ENCODE measurements around the gene ERBB4.

ERBB4 gene

GRCh38 chr2:212409560-212409959 is 129.0 kb downstream of the ERBB4 start:
- Histone ChIP-seq H3K36me3 (ENCODE audit: control insufficient read depth, insufficient read depth, low read length) (no peaks in the 10 kb centered on the region), H3K27me3 (ENCODE audit: control insufficient read depth, insufficient read depth, low read length, poor library complexity, severe bottlenecking) (no peaks in the 10 kb centered on the region), H3K4me3 (ENCODE audit: insufficient read depth, low read depth, low read length) (no peak overlapping the region), H3K4me1 (ENCODE audit: control insufficient read depth, insufficient read depth, low read length) (no peaks in the 10 kb centered on the region), H3K27ac (ENCODE audit: insufficient read depth, low read depth, low read length, poor library complexity, severe bottlenecking) (no peak overlapping the region), H3K9me3 (ENCODE audit: control insufficient read depth, low read length) (no peaks in the 10 kb centered on the region)
- WGBS, 2 experiments = no CpG with 5 or more reads among the region's 1 CpG

GRCh38 chr2:212408524-212408923 is 130.1 kb downstream of the ERBB4 start:
- Histone ChIP-seq H3K9me3 (ENCODE audit: control insufficient read depth, low read length) (no peaks in the 10 kb centered on the region), H3K27ac (ENCODE audit: insufficient read depth, low read depth, low read length, poor library complexity, severe bottlenecking) (no peak overlapping the region), H3K27me3 (ENCODE audit: control insufficient read depth, insufficient read depth, low read length, poor library complexity, severe bottlenecking) (no peaks in the 10 kb centered on the region), H3K4me3 (ENCODE audit: insufficient read depth, low read depth, low read length) (no peak overlapping the region), H3K4me1 (ENCODE audit: control insufficient read depth, insufficient read depth, low read length) (no peaks in the 10 kb centered on the region), H3K36me3 (ENCODE audit: control insufficient read depth, insufficient read depth, low read length) (no peaks in the 10 kb centered on the region)
- 89 to 91% methylated on average over 4 of the region's 4 CpGs for WGBS, 2 experiments

GRCh38 chr2:212406716-212407115 is 131.9 kb downstream of the ERBB4 start:
- Histone ChIP-seq H3K27ac (ENCODE audit: insufficient read depth, low read depth, low read length, poor library complexity, severe bottlenecking) (no peak overlapping the region), H3K27me3 (ENCODE audit: control insufficient read depth, insufficient read depth, low read length, poor library complexity, severe bottlenecking) (no peaks in the 10 kb centered on the region), H3K36me3 (ENCODE audit: control insufficient read depth, insufficient read depth, low read length) (no peaks in the 10 kb centered on the region), H3K9me3 (ENCODE audit: control insufficient read depth, low read length) (no peaks in the 10 kb centered on the region), H3K4me3 (ENCODE audit: insufficient read depth, low read depth, low read length) (no peak overlapping the region), H3K4me1 (ENCODE audit: control insufficient read depth, insufficient read depth, low read length) (no peaks in the 10 kb centered on the region)
- WGBS, 2 experiments = 75 to 80% methylated on average over 1 of the region's 1 CpG

GRCh38 chr2:212402316-212402715 is 136.3 kb downstream of the ERBB4 start:
- Histone ChIP-seq H3K4me1 (ENCODE audit: control insufficient read depth, insufficient read depth, low read length) (no peaks in the 10 kb centered on the region), H3K27ac (ENCODE audit: insufficient read depth, low read depth, low read length, poor library complexity, severe bottlenecking) (no peak overlapping the region), H3K9me3 (ENCODE audit: control insufficient read depth, low read length) (no peaks in the 10 kb centered on the region), H3K27me3 (ENCODE audit: control insufficient read depth, insufficient read depth, low read length, poor library complexity, severe bottlenecking) (no peaks in the 10 kb centered on the region), H3K4me3 (ENCODE audit: insufficient read depth, low read depth, low read length) (no peak overlapping the region), H3K36me3 (ENCODE audit: control insufficient read depth, insufficient read depth, low read length) (no peaks in the 10 kb centered on the region)
- 95 to 98% methylated on average over 4 of the region's 4 CpGs for WGBS, 2 experiments

GRCh38 chr2:212398316-212398715 is 140.3 kb downstream of the ERBB4 start:
- Histone ChIP-seq H3K36me3 (ENCODE audit: control insufficient read depth, insufficient read depth, low read length) (no peaks in the 10 kb centered on the region), H3K9me3 (ENCODE audit: control insufficient read depth, low read length) (no peaks in the 10 kb centered on the region), H3K4me3 (ENCODE audit: insufficient read depth, low read depth, low read length) (no peak overlapping the region), H3K4me1 (ENCODE audit: control insufficient read depth, insufficient read depth, low read length) (no peaks in the 10 kb centered on the region), H3K27ac (ENCODE audit: insufficient read depth, low read depth, low read length, poor library complexity, severe bottlenecking) (no peak overlapping the region), H3K27me3 (ENCODE audit: control insufficient read depth, insufficient read depth, low read length, poor library complexity, severe bottlenecking) (no peaks in the 10 kb centered on the region)
- no CpG with 5 or more reads among the region's 1 CpG for WGBS, 2 experiments

GRCh38 chr2:212392544-212392943 is 146.1 kb downstream of the ERBB4 start:
- 97 to 99% methylated on average over 3 of the region's 3 CpGs for WGBS, 2 experiments
- H3K4me3 ChIP-seq (ENCODE audit: insufficient read depth, low read depth, low read length) = no peak overlapping the region
- no peaks in the 10 kb centered on the region for H3K9me3 ChIP-seq (ENCODE audit: control insufficient read depth, low read length)
- H3K36me3 ChIP-seq (ENCODE audit: control insufficient read depth, insufficient read depth, low read length) = no peaks in the 10 kb centered on the region
- no peak overlapping the region for H3K27ac ChIP-seq (ENCODE audit: insufficient read depth, low read depth, low read length, poor library complexity, severe bottlenecking)
- H3K27me3 ChIP-seq (ENCODE audit: control insufficient read depth, insufficient read depth, low read length, poor library complexity, severe bottlenecking) = no peaks in the 10 kb centered on the region
- no peaks in the 10 kb centered on the region for H3K4me1 ChIP-seq (ENCODE audit: control insufficient read depth, insufficient read depth, low read length)

GRCh38 chr2:212392043-212392442 is 146.6 kb downstream of the ERBB4 start:
- no peaks in the 10 kb centered on the region for H3K27me3 ChIP-seq (ENCODE audit: control insufficient read depth, insufficient read depth, low read length, poor library complexity, severe bottlenecking)
- 86% methylated on average over 2 of the region's 2 CpGs; no CpG with 5 or more reads in 1 of the 2 experiments for WGBS, 2 experiments
- H3K4me3 ChIP-seq (ENCODE audit: insufficient read depth, low read depth, low read length) = no peak overlapping the region

GRCh38 chr2:212387146-212387545 is 151.5 kb downstream of the ERBB4 start:
- Histone ChIP-seq H3K27me3 (ENCODE audit: control insufficient read depth, insufficient read depth, low read length, poor library complexity, severe bottlenecking) (no peaks in the 10 kb centered on the region), H3K4me3 (ENCODE audit: insufficient read depth, low read depth, low read length) (no peak overlapping the region), H3K27ac (ENCODE audit: insufficient read depth, low read depth, low read length, poor library complexity, severe bottlenecking) (no peak overlapping the region), H3K9me3 (ENCODE audit: control insufficient read depth, low read length) (no peaks in the 10 kb centered on the region), H3K36me3 (ENCODE audit: control insufficient read depth, insufficient read depth, low read length) (no peaks in the 10 kb centered on the region), H3K4me1 (ENCODE audit: control insufficient read depth, insufficient read depth, low read length) (no peaks in the 10 kb centered on the region)
- WGBS, 2 experiments = 86 to 97% methylated on average over 3 to 4 of the region's 4 CpGs

More at GRCh38 chr2:212392043-212392442, 146.6 kb downstream of the ERBB4 start:
- H3K36me3 ChIP-seq (ENCODE audit: control insufficient read depth, insufficient read depth, low read length) = no peaks in the 10 kb centered on the region
- no peaks in the 10 kb centered on the region for H3K9me3 ChIP-seq (ENCODE audit: control insufficient read depth, low read length)
- H3K4me1 ChIP-seq (ENCODE audit: control insufficient read depth, insufficient read depth, low read length) = no peaks in the 10 kb centered on the region
- H3K27ac ChIP-seq (ENCODE audit: insufficient read depth, low read depth, low read length, poor library complexity, severe bottlenecking) = no peak overlapping the region

GRCh38 chr2:212385241-212385640 is 153.4 kb downstream of the ERBB4 start:
- Histone ChIP-seq H3K27me3 (ENCODE audit: control insufficient read depth, insufficient read depth, low read length, poor library complexity, severe bottlenecking) (no peaks in the 10 kb centered on the region), H3K27ac (ENCODE audit: insufficient read depth, low read depth, low read length, poor library complexity, severe bottlenecking) (no peak overlapping the region), H3K4me3 (ENCODE audit: insufficient read depth, low read depth, low read length) (no peak overlapping the region), H3K36me3 (ENCODE audit: control insufficient read depth, insufficient read depth, low read length) (no peaks in the 10 kb centered on the region), H3K9me3 (ENCODE audit: control insufficient read depth, low read length) (no peaks in the 10 kb centered on the region), H3K4me1 (ENCODE audit: control insufficient read depth, insufficient read depth, low read length) (no peaks in the 10 kb centered on the region)
- 85 to 89% methylated on average over 2 of the region's 2 CpGs for WGBS, 2 experiments

- no peaks in the 10 kb centered on the region for H3K9me3 ChIP-seq (ENCODE audit: control insufficient read depth, low read length)
- H3K36me3 ChIP-seq (ENCODE audit: control insufficient read depth, insufficient read depth, low read length) = no peaks in the 10 kb centered on the region
- H3K4me3 ChIP-seq (ENCODE audit: insufficient read depth, low read depth, low read length) = no peak overlapping the region
- H3K27ac ChIP-seq (ENCODE audit: insufficient read depth, low read depth, low read length, poor library complexity, severe bottlenecking) = no peak overlapping the region
- no peaks in the 10 kb centered on the region for H3K4me1 ChIP-seq (ENCODE audit: control insufficient read depth, insufficient read depth, low read length)
- WGBS, 2 experiments = 89% methylated on average over 2 of the region's 2 CpGs; no CpG with 5 or more reads in 1 of the 2 experiments
- no peaks in the 10 kb centered on the region for H3K27me3 ChIP-seq (ENCODE audit: control insufficient read depth, insufficient read depth, low read length, poor library complexity, severe bottlenecking)
Measured at GRCh38 chr2:212384027-212384426, 154.6 kb downstream of the ERBB4 start.
